HG02763 (cell line): ENCODE data around the gene ACOT11.
"Not testable (repeated sequence)": the region's sequence is repeated elsewhere in the genome, so short reads cannot be mapped to it uniquely, and the experiment has no call there.

Experiments used
- ATAC-seq: cut with Tn5 transposase; IDR thresholded peaks from one replicate; pipeline ENCODE4 v1.9.1; 2021; ENCODE audit warnings: mild to moderate bottlenecking, moderate library complexity; ENCODE audit not compliant: unreplicated experiment

ACOT11 gene

DNA sequence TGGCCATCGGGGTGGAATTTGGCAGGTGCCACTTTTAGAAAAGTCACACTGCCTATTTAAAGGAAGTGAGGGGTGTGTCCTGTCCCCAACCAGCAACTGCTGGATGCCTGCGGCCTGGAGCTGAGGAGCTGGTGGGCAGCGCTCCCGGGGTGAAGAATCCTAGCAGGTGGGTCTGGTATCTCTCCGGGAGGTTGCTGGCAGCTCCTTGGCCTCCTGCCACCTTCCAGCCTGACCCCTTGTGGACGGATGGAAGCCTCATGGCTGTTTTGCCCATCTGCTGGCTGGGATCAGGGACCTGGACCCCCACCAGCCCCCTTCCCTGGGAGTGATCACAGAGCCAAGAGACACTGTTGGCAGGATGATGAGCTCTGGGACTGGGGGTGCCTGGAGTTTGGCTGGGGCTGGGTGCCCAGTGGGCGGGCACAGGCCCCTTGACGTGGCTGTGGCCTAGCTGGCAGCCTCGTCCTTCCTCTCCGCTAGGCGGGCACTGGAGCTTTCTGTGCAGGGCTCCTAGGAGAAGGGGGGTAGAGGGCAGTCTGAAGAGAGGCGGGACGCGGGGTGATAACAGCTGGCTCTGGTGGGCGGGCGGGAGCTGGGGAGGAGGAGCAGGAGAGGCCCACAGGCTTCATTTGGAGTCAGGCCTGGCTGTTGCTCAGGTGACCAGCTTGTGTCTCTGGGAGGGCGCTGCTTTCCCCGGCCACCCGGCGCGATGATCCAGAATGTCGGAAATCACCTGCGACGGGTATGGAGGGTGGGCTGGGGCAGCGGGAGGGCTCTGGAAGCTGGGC is at the start of gene ACOT11:
ACOT11 (plus strand) TSS at position 628 of the 788 bp plus-strand sequence; CDS start at position 710, 82 bp downstream.
- ATAC-seq = no peak

DNA sequence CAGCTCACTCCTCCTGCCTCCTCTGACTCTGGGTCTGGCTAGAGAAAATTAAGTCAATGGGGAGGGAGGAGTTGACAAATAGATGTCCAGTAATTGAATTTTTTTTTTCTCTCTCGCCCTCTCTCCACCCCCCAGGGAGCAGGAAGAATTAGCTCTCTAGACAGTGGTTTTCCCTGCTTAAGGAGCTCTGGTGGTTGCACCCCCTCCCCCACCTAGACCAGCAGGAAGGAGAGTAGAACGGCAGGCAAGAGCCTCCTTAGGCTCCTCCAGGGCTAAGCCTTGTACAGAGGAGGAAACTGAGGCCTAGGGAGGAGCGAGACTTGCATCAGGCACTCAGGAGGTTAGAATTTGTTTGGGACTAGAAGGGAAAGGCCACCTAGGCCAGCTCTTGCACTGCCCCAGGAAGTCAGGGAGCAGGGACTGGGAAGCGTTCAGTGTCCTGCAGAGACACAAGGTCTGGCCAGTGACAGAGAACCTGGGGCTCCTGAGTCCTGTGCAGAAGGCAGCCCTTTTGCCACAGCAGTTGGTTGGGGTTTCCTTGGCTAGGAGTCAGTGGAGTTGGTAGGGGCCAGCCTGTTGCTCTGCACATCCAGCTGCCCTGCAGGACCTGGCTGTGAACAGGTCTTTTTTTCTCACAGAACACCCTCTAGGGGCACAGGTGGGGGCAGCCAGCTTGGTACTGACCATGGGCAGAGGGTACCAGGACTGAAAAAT is 49.5 kb upstream of the ACOT11 start:
- no peak for ATAC-seq

DNA sequence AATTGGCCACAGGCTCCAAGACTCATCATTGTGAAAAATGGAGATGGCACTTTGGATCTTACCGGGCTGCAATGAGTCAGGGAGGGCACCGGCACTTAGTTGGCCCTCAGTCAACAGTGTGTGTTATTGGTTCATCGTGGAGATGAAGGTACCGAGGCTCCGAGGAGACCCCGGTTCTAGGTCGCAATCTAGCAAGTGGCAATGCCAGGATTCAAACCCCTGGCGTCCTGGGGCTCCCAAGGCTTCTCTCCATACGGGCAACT is 49.0 kb upstream of the ACOT11 start:
- no peak for ATAC-seq

DNA sequence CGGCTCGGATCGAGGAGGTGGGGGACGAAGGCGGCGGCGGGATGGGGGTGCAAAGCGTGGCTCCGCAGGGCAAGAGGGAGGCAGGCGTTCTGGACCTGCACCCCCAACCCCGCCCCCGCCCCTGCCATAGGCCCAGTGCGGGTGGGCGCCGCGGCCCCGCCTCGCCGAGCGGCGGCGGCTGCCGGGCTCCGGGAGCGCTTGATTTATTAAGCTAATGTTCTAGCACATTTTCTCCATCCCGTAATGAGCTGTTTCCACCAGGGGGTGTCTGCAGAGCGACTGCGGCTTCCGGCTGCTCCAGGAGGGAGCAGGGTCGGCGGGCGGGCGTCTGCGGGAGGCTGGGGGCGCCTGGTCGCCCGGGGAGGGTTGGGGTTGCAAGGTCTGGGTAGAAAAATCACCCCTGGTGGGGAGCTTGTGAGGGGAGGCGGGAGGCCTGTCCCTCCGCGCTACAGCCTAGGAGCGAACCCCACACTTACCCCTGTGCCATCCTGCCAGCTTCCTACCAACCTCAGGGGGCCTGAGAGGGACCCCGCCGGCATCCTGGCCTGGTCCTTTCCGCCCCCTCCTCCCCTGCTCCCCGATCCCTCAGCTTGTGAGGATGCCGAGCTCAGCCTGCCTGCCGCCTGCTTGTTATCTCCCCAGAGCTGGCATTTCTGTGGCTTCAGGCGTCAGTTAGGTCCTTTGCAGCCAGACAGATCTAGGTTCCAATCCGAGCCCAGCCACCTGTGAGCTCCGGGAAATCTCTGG is 48.5 kb upstream of the ACOT11 start:
- no peak for ATAC-seq

DNA sequence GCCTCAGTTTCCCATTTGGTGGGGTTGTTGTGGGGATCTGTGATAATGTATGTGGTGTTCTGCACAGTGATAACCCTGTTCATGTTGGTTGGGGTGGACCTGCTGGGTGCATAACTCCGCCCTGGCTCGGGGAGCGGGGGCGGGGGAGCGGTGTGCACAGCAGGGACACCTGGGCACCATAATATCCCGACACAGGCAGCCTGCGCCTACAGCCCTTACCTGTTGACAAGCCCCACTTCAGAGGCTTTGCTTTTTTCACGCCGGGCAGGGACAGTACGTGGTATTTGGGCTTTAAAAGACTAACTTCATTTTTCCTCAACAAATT is 48.0 kb upstream of the ACOT11 start:
- ATAC-seq = no peak

- no peak for ATAC-seq
Measured at GRCh38 chr1:54501849-54502248, 46.2 kb upstream of the ACOT11 start.

DNA sequence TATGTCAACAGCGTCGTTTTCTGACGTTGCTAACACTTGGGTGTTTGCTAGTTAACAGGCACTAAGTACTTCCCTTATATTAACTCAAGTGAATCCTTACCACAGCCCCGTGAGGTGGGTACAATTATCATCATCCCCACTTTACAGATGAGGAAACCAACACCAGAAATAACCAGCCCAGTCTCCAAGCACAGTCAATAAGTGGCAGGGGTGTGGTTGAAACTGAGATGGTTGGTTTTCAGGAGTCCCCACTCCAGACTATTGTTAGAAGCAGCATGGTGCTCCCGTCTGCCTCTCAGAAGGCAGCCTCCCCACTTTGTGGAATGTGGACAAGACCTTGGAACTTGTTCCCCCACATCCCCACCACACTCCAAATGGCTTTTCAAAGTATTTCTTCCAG is 45.7 kb upstream of the ACOT11 start:
- ATAC-seq = no peak

GRCh38 chr1:54506594-54506993 is 41.4 kb upstream of the ACOT11 start:
- ATAC-seq = no peak

GRCh38 chr1:54507033-54507870 is 40.8 kb upstream of the ACOT11 start:
- no peak for ATAC-seq

DNA sequence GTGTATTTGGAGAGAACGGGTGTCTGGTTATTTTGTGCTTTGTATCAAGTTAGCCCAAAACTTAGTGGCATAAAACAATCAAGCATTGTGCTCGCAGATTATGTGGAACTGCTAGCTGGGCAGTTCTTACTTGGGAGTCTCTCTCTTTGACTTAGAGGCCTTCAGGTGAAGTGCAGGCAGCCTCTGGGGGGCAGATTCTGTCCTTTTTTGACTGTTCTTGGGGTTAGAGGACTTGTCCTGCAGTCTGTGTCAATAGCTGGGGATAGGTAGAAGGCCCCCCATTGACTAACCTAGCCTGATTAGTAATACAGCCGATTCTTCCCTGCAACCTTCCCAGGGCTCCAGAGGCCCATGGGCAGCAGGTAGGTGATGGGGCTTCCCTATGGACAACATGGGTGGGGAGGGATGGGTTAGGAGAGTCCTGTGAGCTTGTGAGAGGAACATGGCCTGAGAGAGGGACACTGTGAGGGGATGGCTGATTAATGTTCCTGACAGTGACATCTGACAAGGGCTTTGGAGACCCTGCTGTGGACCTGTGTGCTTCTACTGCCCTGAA is 37.2 kb upstream of the ACOT11 start:
- ATAC-seq = no peak

DNA sequence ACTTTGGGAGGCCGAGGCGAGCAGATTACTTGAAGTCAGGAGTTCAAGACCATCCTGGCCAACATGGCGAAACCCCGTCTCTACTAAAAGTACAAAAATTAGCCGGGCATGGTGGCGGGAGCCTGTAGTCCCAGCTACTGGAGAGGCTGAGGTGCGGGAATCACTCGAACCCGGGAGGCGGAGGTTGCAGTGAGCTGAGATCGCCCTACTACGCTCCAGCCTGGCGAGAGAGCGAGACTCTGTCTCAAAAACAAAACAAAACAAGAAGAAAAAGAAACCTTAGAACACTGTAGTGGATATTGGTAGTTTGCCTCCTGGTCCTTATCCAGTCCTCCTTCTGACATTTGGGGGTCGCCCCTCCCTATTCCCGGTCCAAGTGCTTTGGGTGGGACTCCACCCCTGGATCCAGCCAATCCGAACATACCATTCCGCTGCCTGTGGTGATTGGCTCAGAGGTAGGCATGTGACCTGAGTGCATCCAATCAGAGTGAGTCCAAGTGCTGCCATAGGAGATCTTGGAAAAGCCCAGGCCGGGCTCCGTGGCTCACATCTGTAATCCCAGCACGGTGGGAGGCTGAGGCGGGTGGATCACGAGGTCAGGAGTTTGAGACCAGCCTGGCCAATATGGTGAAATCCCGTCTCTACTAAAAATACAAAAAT is 34.0 kb upstream of the ACOT11 start:
- not testable (repeated sequence) for ATAC-seq

GRCh38 chr1:54516249-54516920 is 31.6 kb upstream of the ACOT11 start:
- no peak for ATAC-seq

DNA sequence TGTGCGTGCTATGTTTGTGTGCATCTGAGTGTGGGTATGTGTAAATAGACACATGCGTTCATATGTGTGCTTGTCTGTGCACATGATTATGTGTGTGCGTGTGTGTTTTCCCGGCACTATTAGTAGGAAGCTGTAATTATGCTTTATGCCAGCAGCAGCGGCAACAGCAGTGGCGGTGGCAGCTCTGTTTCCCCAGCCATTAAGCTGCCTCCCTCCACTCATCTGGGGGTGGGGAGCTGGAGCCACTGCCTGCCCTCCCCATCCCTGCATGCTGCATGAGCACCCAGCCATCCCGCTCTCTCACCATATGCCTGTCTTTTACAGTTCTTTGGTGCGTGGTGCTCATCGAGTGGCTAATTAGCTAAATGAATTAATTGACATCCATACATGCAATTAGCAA is 30.5 kb upstream of the ACOT11 start:
- ATAC-seq = no peak

GRCh38 chr1:54518489-54518888 is 29.5 kb upstream of the ACOT11 start:
- no peak for ATAC-seq

DNA sequence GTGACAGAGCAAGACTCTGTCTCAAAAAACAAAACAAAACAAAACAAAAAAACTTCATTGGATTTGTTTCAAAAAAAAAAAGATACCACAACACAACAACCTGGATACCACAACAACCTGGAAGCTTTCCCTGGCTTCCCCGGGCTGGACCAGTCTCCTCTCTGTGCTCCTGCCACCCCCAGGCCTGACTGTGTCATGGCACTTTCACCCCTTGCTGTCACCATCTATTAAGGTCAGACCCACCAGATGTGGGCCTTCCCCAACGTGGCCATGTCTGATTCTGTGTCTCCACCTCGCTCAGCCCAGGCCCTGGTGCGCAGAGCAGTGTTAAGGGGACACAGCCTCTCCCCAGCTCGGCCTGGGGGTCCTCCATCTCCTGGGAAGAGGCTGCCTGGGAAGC is 28.3 kb upstream of the ACOT11 start:
- no peak for ATAC-seq

DNA sequence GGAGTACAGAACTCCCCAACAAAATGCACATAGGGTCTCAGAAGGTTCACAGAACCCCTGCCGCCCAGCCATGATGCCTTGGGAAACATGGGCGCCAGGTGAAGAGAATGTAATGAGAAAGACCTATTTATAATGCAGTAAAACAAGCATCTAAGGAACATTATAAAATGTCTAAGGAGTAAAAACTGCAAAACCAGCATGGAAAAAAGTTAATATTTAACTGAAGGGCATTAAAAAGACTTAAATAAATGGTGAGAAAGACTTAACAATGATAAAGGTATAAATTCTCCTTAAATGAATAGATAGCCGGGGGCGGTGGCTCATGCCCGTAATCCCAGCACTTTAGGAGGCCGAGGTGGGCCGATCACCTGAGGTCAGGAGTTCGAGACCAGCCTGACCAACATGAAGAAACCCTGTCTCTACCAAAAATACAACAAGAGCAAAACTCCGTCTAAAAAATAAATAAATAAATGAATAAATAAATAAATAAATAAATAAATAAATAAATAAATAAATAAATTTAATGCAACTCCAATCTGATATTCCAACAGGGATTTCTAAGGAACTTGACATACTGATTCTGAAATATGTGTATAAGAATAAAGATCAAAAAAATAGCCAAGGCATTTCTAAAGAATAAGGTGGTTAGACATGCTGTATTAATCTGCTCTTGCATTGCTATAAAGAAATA is 27.3 kb upstream of the ACOT11 start:
- ATAC-seq = no peak

DNA sequence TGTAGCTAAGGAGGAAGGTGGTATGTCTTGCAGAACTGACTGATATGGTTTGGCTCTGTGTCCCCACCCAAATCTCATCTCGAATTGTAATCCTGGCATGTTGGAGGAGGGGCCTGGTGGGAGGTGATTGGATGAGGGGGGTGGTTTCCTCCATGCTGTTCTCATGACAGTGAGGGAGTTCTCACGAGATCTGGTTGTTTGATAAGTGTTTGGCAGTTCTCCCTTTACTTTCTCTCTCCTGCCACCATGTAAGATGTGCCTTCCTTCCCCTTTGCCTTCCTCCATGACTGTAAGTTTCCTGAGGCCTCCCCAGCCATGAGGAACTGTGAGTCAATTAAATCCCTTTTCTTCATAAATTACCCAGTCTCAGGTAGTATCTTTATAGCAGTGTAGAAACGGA is 21.5 kb upstream of the ACOT11 start:
- not testable (repeated sequence) for ATAC-seq

DNA sequence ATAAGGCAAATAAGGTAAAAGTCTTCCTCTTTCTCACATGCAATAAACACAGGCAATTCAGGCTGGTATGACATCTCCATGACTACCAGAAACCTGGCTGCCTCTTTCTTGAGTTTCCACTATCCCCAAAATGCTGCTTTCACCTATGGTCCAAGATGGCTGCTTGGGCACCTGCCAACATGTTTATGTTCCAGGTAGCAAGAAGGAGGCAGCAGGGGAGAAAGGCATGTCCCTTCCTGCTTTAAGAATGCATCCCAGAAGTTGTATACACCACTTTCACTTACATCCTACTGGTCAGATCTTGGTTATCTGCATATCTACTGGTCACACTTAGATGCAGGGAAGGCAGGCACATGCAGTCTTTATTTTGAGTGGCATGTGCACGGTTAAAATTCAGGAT is 19.4 kb upstream of the ACOT11 start:
- no peak for ATAC-seq

- ATAC-seq = no peak
Measured at GRCh38 chr1:54532033-54532432, 16.0 kb upstream of the ACOT11 start.
